Activated T-cell treated with anti-CD3 and anti-CD28 coated beads, Interleukin-2, amount 50 U/mL, for 24 hours (primary cell): ENCODE data around the gene UNK.
"Not testable (repeated sequence)": the region's sequence is repeated elsewhere in the genome, so short reads cannot be mapped to it uniquely, and the experiment has no call there.

Experiments
- DNase-seq: peaks from one replicate; pipeline ENCODE4 v3.0.0-alpha.2; 2020
- H3K27ac Mint-ChIP-seq: 2 replicates; pipeline ENCODE4 v1.8.0; 2020; ENCODE audit warnings: mild to moderate bottlenecking, mixed read lengths
- H3K27me3 Mint-ChIP-seq: 2 replicates; pipeline ENCODE4 v1.8.0; 2020; ENCODE audit warnings: mixed read lengths
- H3K36me3 Mint-ChIP-seq: 2 replicates; pipeline ENCODE4 v1.8.0; 2020; ENCODE audit warnings: low read depth, mixed read lengths
- H3K4me1 Mint-ChIP-seq: 2 replicates; pipeline ENCODE4 v1.8.0; 2020; ENCODE audit warnings: low read depth, mixed read lengths
- H3K4me3 Mint-ChIP-seq: 2 replicates; pipeline ENCODE4 v1.8.0; 2020; ENCODE audit warnings: mild to moderate bottlenecking, moderate library complexity, mixed read lengths
- H3K9me3 Mint-ChIP-seq: 2 replicates; pipeline ENCODE4 v1.8.0; 2020; ENCODE audit warnings: mixed read lengths

UNK gene

GRCh38 chr17:75774991-75775668 is 9.5 kb upstream of the UNK start:
- Mint-ChIP-seq H3K27ac (peak overlapping the region; percentile 79), H3K27me3 (no peaks in the 10 kb centered on the region), H3K9me3 (no peaks in the 10 kb centered on the region), H3K4me3 (peak overlapping the region; percentile 97), H3K4me1 (peaks cover 30% of the 10 kb centered on the region), H3K36me3 (peaks cover 53% of the 10 kb centered on the region)
- DNase-seq, result peak; percentile 48

GRCh38 chr17:75776386-75777295 is 8.0 kb upstream of the UNK start:
- Mint-ChIP-seq H3K36me3 (peaks cover 53% of the 10 kb centered on the region), H3K9me3 (no peaks in the 10 kb centered on the region), H3K27me3 (no peaks in the 10 kb centered on the region), H3K4me1 (peaks cover 35% of the 10 kb centered on the region), H3K4me3 (peak overlapping the region; percentile 97), H3K27ac (peak overlapping the region; percentile 79)
- DNase-seq, result no peak

GRCh38 chr17:75777296-75777922 is 7.2 kb upstream of the UNK start:
- Mint-ChIP-seq H3K4me1 (peaks cover 39% of the 10 kb centered on the region), H3K9me3 (no peaks in the 10 kb centered on the region), H3K36me3 (peaks cover 53% of the 10 kb centered on the region), H3K27me3 (no peaks in the 10 kb centered on the region), H3K27ac (peak overlapping the region; percentile 79), H3K4me3 (peak overlapping the region; percentile 97)
- no peak for DNase-seq

GRCh38 chr17:75778066-75778860 is 6.3 kb upstream of the UNK start:
- Mint-ChIP-seq H3K27ac (peak overlapping the region; percentile 100), H3K4me3 (peak overlapping the region; percentile 97)

GRCh38 chr17:75778861-75779249 is 5.8 kb upstream of the UNK start:
- Mint-ChIP-seq H3K9me3 (no peaks in the 10 kb centered on the region), H3K27ac (peak overlapping the region; percentile 100), H3K27me3 (no peaks in the 10 kb centered on the region), H3K36me3 (peaks cover 52% of the 10 kb centered on the region), H3K4me3 (peak overlapping the region; percentile 97), H3K4me1 (peaks cover 51% of the 10 kb centered on the region)
- DNase-seq, result no peak

More at GRCh38 chr17:75778066-75778860, 6.3 kb upstream of the UNK start:
- DNase-seq, H3K27me3 Mint-ChIP-seq, H3K9me3 Mint-ChIP-seq: not testable (repeated sequence)
- Mint-ChIP-seq H3K36me3 (peaks cover 53% of the 10 kb centered on the region), H3K4me1 (peaks cover 45% of the 10 kb centered on the region)

GRCh38 chr17:75779250-75779986 is 5.2 kb upstream of the UNK start:
- peak overlapping the region; percentile 100 for H3K27ac Mint-ChIP-seq
- no peaks in the 10 kb centered on the region for H3K9me3 Mint-ChIP-seq
- no peaks in the 10 kb centered on the region for H3K27me3 Mint-ChIP-seq
- DNase-seq, result peak; percentile 94
- peaks cover 48% of the 10 kb centered on the region for H3K36me3 Mint-ChIP-seq
- peak overlapping the region; percentile 97 for H3K4me3 Mint-ChIP-seq
- peaks cover 55% of the 10 kb centered on the region for H3K4me1 Mint-ChIP-seq

- Mint-ChIP-seq H3K4me1 (peaks cover 58% of the 10 kb centered on the region), H3K27ac (peak overlapping the region; percentile 100), H3K27me3 (no peaks in the 10 kb centered on the region), H3K36me3 (peaks cover 44% of the 10 kb centered on the region), H3K9me3 (no peaks in the 10 kb centered on the region), H3K4me3 (peak overlapping the region; percentile 97)
- DNase-seq, result no peak
These were observed 4.4 kb upstream of the UNK start for GRCh38 chr17:75779987-75780889.

- no peak for DNase-seq
- H3K27ac Mint-ChIP-seq, result peak overlapping the region; percentile 99
- peaks cover 56% of the 10 kb centered on the region for H3K4me1 Mint-ChIP-seq
- no peaks in the 10 kb centered on the region for H3K27me3 Mint-ChIP-seq
- H3K4me3 Mint-ChIP-seq, result peak overlapping the region; percentile 87
- no peaks in the 10 kb centered on the region for H3K9me3 Mint-ChIP-seq
- H3K36me3 Mint-ChIP-seq, result peaks cover 37% of the 10 kb centered on the region
These were observed 1.4 kb upstream of the UNK start for GRCh38 chr17:75783069-75783783.

- peak overlapping the region; percentile 99 for H3K27ac Mint-ChIP-seq
- DNase-seq, result no peak
- H3K4me1 Mint-ChIP-seq, result peaks cover 58% of the 10 kb centered on the region
- H3K36me3 Mint-ChIP-seq, result peaks cover 29% of the 10 kb centered on the region
- peak overlapping the region; percentile 87 for H3K4me3 Mint-ChIP-seq
- no peaks in the 10 kb centered on the region for H3K27me3 Mint-ChIP-seq
- no peaks in the 10 kb centered on the region for H3K9me3 Mint-ChIP-seq
These were observed 668 bp upstream of the UNK start for GRCh38 chr17:75783803-75784472.

- Mint-ChIP-seq H3K27me3 (no peaks in the 10 kb centered on the region), H3K9me3 (no peaks in the 10 kb centered on the region), H3K4me1 (peaks cover 54% of the 10 kb centered on the region), H3K4me3 (peak overlapping the region; percentile 87), H3K27ac (peak overlapping the region; percentile 99), H3K36me3 (peaks cover 26% of the 10 kb centered on the region)
- peak; percentile 94 for DNase-seq
These were observed 647 bp downstream of the UNK start for GRCh38 chr17:75785016-75785890.

GRCh38 chr17:75791254-75791653 is 6.6 kb downstream of the UNK start:
- H3K9me3 Mint-ChIP-seq, result no peaks in the 10 kb centered on the region

More at GRCh38 chr17:75791254-75791653, 6.6 kb downstream of the UNK start:
- Mint-ChIP-seq H3K27ac (no peak overlapping the region), H3K27me3 (no peaks in the 10 kb centered on the region), H3K4me1 (peaks cover 48% of the 10 kb centered on the region), H3K36me3 (peaks cover 53% of the 10 kb centered on the region), H3K4me3 (no peak overlapping the region)
- no peak for DNase-seq
